ENCODE measurements around the gene NTM.

The NTM gene

DNA sequence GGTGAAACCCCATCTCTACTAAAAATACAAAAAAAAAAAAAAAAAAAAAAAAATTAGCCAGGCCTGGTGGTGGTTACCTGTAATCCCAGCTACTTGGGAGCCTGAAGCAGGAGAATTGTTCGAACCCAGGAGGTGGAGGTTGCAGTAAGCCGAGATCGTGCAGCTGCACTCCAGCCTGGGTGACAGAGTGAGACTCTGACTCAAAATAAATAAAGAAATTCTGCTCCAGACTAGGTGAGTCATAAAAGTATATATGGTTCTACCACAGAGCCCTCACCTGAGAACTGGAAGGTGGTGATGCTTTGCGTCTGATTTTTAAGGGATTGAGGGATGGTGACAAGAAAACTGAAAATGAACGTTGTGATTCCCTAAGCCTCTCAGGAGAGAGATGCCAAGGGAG, 58.4 kb downstream of the NTM start:
- Histone ChIP-seq H3K27me3 (ENCODE audit: insufficient read depth, low read length, poor library complexity, severe bottlenecking) (no peaks in the 10 kb centered on the region), H3K9ac (ENCODE audit: low read depth, low read length, poor library complexity, severe bottlenecking) (no peak overlapping the region), H3K36me3 (ENCODE audit: insufficient read depth, low read length) (no peaks in the 10 kb centered on the region), H3K79me2 (ENCODE audit: insufficient read depth, low read length) (no peaks in the 10 kb centered on the region), H3F3A (ENCODE audit: low read depth) (no peaks in the 10 kb centered on the region), H3K4me1 (ENCODE audit: insufficient read depth, low read length, poor library complexity, severe bottlenecking) (no peaks in the 10 kb centered on the region), H3K4me2 (ENCODE audit: low read depth, low read length, poor library complexity, severe bottlenecking) (no peak overlapping the region), H3K4me3 (ENCODE audit: low read length, poor library complexity, severe bottlenecking) (no peak overlapping the region), H2AFZ (ENCODE audit: low read length) (no peak overlapping the region), H3K9me3 (ENCODE audit: insufficient read depth, low read depth, low read length) (no peaks in the 10 kb centered on the region), H3K9me2 (replicated peaks; ENCODE audit: low read depth, low read length) (no peaks in the 10 kb centered on the region), H4K20me1 (ENCODE audit: insufficient read depth, low read length, poor library complexity, severe bottlenecking) (no peaks in the 10 kb centered on the region)
- TF ChIP-seq, protein P1, sequence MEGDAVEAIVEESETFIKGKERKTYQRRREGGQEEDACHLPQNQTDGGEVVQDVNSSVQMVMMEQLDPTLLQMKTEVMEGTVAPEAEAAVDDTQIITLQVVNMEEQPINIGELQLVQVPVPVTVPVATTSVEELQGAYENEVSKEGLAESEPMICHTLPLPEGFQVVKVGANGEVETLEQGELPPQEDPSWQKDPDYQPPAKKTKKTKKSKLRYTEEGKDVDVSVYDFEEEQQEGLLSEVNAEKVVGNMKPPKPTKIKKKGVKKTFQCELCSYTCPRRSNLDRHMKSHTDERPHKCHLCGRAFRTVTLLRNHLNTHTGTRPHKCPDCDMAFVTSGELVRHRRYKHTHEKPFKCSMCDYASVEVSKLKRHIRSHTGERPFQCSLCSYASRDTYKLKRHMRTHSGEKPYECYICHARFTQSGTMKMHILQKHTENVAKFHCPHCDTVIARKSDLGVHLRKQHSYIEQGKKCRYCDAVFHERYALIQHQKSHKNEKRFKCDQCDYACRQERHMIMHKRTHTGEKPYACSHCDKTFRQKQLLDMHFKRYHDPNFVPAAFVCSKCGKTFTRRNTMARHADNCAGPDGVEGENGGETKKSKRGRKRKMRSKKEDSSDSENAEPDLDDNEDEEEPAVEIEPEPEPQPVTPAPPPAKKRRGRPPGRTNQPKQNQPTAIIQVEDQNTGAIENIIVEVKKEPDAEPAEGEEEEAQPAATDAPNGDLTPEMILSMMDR (conservative IDR thresholded peaks at IDR 0.05; ENCODE audit: low read length) = no peak
- TF ChIP-seq EZH2phosphoT487 (IDR thresholded peaks at IDR 0.05; ENCODE audit: borderline replicate concordance) = no peak

- H3K4me2 ChIP-seq (ENCODE audit: low read depth, low read length, poor library complexity, severe bottlenecking) = no peak overlapping the region
These were observed 60.2 kb downstream of the NTM start for GRCh38 chr11:131430473-131431208.

DNA sequence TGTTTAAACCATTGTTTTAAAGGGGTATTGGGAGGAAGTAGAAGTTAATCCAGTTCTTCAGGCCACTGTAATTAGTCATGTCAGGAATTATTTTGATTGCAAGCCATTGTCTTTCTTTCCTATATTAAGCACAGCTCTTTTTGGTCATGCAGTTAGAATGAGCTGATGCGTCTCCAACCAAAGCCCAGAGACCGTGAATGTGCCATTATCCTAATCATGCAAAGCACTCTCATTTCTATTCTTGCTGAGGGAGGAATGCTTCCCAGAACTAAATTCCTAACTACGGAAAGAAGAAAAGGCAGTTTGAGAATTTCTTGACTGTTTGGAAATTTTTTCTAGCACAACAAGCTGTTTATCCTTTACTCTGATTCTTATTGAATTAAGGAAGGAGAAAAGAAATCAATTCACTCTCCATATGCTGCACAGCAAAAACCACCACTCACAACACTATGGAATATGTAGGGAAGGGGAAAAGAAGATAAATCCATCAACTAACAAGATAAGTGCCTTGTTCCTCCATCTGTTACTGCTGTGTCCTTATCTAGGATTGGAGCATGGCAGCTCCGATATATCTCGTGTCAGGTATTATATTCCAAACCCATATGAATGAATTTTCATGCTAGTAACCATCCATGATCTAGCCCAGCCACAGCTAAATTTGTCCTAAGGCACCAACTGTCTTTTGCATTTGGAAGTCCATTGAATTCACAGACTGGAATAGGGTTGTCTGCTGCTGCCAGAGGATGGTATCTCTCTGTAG, 70.8 kb downstream of the NTM start:
- Histone ChIP-seq H3K27me3 (ENCODE audit: insufficient read depth, low read length, poor library complexity, severe bottlenecking) (no peaks in the 10 kb centered on the region), H3K4me2 (ENCODE audit: low read depth, low read length, poor library complexity, severe bottlenecking) (no peak overlapping the region), H3K79me2 (ENCODE audit: insufficient read depth, low read length) (no peaks in the 10 kb centered on the region), H3F3A (ENCODE audit: low read depth) (no peaks in the 10 kb centered on the region), H3K4me3 (ENCODE audit: low read length, poor library complexity, severe bottlenecking) (no peak overlapping the region), H3K4me1 (ENCODE audit: insufficient read depth, low read length, poor library complexity, severe bottlenecking) (no peaks in the 10 kb centered on the region), H4K20me1 (ENCODE audit: insufficient read depth, low read length, poor library complexity, severe bottlenecking) (no peaks in the 10 kb centered on the region), H2AFZ (ENCODE audit: low read length) (no peak overlapping the region), H3K9me3 (ENCODE audit: insufficient read depth, low read depth, low read length) (no peaks in the 10 kb centered on the region), H3K9me2 (replicated peaks; ENCODE audit: low read depth, low read length) (no peaks in the 10 kb centered on the region), H3K36me3 (ENCODE audit: insufficient read depth, low read length) (no peaks in the 10 kb centered on the region), H3K9ac (ENCODE audit: low read depth, low read length, poor library complexity, severe bottlenecking) (no peak overlapping the region)
- TF ChIP-seq, protein P1 (conservative IDR thresholded peaks at IDR 0.05; ENCODE audit: low read length) = no peak
- TF ChIP-seq EZH2phosphoT487 (IDR thresholded peaks at IDR 0.05; ENCODE audit: borderline replicate concordance) = no peak

More at GRCh38 chr11:131430473-131431208, 60.2 kb downstream of the NTM start:
- no peak for TF ChIP-seq EZH2phosphoT487 (IDR thresholded peaks at IDR 0.05; ENCODE audit: borderline replicate concordance)
- Histone ChIP-seq H3K9ac (ENCODE audit: low read depth, low read length, poor library complexity, severe bottlenecking) (no peak overlapping the region), H3K9me3 (ENCODE audit: insufficient read depth, low read depth, low read length) (no peaks in the 10 kb centered on the region), H3K4me1 (ENCODE audit: insufficient read depth, low read length, poor library complexity, severe bottlenecking) (no peaks in the 10 kb centered on the region), H3K79me2 (ENCODE audit: insufficient read depth, low read length) (no peaks in the 10 kb centered on the region), H3K9me2 (replicated peaks; ENCODE audit: low read depth, low read length) (no peaks in the 10 kb centered on the region), H3K4me3 (ENCODE audit: low read length, poor library complexity, severe bottlenecking) (no peak overlapping the region), H3K36me3 (ENCODE audit: insufficient read depth, low read length) (no peaks in the 10 kb centered on the region), H3F3A (ENCODE audit: low read depth) (no peaks in the 10 kb centered on the region), H4K20me1 (ENCODE audit: insufficient read depth, low read length, poor library complexity, severe bottlenecking) (no peaks in the 10 kb centered on the region), H2AFZ (ENCODE audit: low read length) (no peak overlapping the region), H3K27me3 (ENCODE audit: insufficient read depth, low read length, poor library complexity, severe bottlenecking) (no peaks in the 10 kb centered on the region)

All from Loucy (cell line).